ENCODE results near the gene KCNN3.

- TF ChIP-seq CTCF (IDR thresholded peaks at IDR 0.05) (no peak), POLR2A (IDR thresholded peaks at IDR 0.05) (no peak)
Observed at GRCh38 chr1:154683820-154684219, 186.3 kb downstream of the KCNN3 start.
